ENCODE results near the gene ARHGAP6. TPM values are rescaled to one million over a fixed set of nuclear protein-coding genes. Genes with fewer than 3 reads are reported as not detected.

The ARHGAP6 gene
- total RNA-seq, 1 experiment from 2014 or later: 0.10 TPM

- TF ChIP-seq EZH2 (IDR thresholded peaks at IDR 0.05) (no peak), POLR2A (IDR thresholded peaks at IDR 0.05; ENCODE audit: borderline replicate concordance, extremely low read depth, insufficient read depth, insufficient read length) (no peak), FOSL1 (IDR thresholded peaks at IDR 0.05; ENCODE audit: low read depth) (no peak), SP1 (IDR thresholded peaks at IDR 0.05; ENCODE audit: low read depth) (no peak)
Measured at GRCh38 chrX:11597479-11597878, 68.2 kb downstream of the ARHGAP6 start (continued).

GRCh38 chrX:11591723-11592346 lies 73.9 kb downstream of the ARHGAP6 start:
- CTCF ChIA-PET: no interaction called here
- H3K79me2 ChIP-seq (ENCODE audit: insufficient read depth, low read length): no peaks in the 10 kb centered on the region
- ATAC-seq (no peak), DNase-seq (ENCODE audit: low read depth, low spot score) (no peak)
- RAD21 ChIA-PET (ENCODE audit: low non-redundant PET in 1 of 2, low total read pairs in 2 of 2, uncharacterized antibody in 2 of 2, unreplicated experiment in 2 of 2): no interaction called here
- POLR2A ChIA-PET: no interaction called here
- H3K27ac ChIP-seq (ENCODE audit: low read depth, low read length): no peak overlapping the region
- H3K4me2 ChIP-seq (ENCODE audit: low read length): no peak overlapping the region
- H3K27me3 ChIP-seq (ENCODE audit: insufficient read depth, low read length): no peaks in the 10 kb centered on the region
- H3K9me3 ChIP-seq (ENCODE audit: control insufficient read depth in 1 of 2, insufficient read depth in 1 of 2, low read depth in 1 of 2, low read length in 2 of 2): no peaks in the 10 kb centered on the region
- TF ChIP-seq JUND (IDR thresholded peaks at IDR 0.05): no peak
- TF ChIP-seq CEBPB (IDR thresholded peaks at IDR 0.05; ENCODE audit: low read depth): no peak
- TF ChIP-seq POLR2AphosphoS5 (IDR thresholded peaks at IDR 0.05; ENCODE audit: low read depth, low read length): no peak
- TF ChIP-seq ZBTB33 (IDR thresholded peaks at IDR 0.05; ENCODE audit: extremely low read depth, insufficient replicate concordance, low read length): no peak
- TF ChIP-seq ZNF274 (IDR thresholded peaks at IDR 0.05; ENCODE audit: low read depth, low read length): no peak
- no peak for TF ChIP-seq MAX (IDR thresholded peaks at IDR 0.05)
- no peak for TF ChIP-seq FOSL1 (IDR thresholded peaks at IDR 0.05; ENCODE audit: low read depth)
- no peak for TF ChIP-seq ELF1 (IDR thresholded peaks at IDR 0.05; ENCODE audit: borderline replicate concordance, low read depth)
- no peak for TF ChIP-seq EGR1 (IDR thresholded peaks at IDR 0.05; ENCODE audit: low read depth)
- no peak for TF ChIP-seq CTCF (IDR thresholded peaks at IDR 0.05 in 2 of 3, conservative IDR thresholded peaks at IDR 0.05 in 1 of 3; ENCODE audit: borderline replicate concordance in 1 of 3, insufficient read depth in 1 of 3, low read depth in 2 of 3, low read length in 2 of 3)
- TF ChIP-seq CBX3 (IDR thresholded peaks at IDR 0.05; ENCODE audit: low read depth): no peak
- no peak for TF ChIP-seq POLR2A (IDR thresholded peaks at IDR 0.05; ENCODE audit: borderline replicate concordance, extremely low read depth, insufficient read depth, insufficient read length)
- no peak for TF ChIP-seq REST (IDR thresholded peaks at IDR 0.05; ENCODE audit: low read depth)
- no peaks in the 10 kb centered on the region for H3K9me2 ChIP-seq (ENCODE audit: insufficient read depth)
- H3K9ac ChIP-seq (ENCODE audit: low read length): no peak overlapping the region
- H3K4me1 ChIP-seq (ENCODE audit: control insufficient read depth in 1 of 2, insufficient read depth in 2 of 2, low read length in 2 of 2): no peaks in the 10 kb centered on the region
- H3K36me3 ChIP-seq (ENCODE audit: control insufficient read depth in 1 of 2, insufficient read depth in 2 of 2, low read length in 2 of 2): no peaks in the 10 kb centered on the region
- intact Hi-C loops (cut with micrococcal nuclease): no loop called here
- no peaks in the 10 kb centered on the region for H4K20me1 ChIP-seq (ENCODE audit: insufficient read depth)
- no peak overlapping the region for H3K4me3 ChIP-seq (replicated peaks in 1 of 2; ENCODE audit: low read depth in 1 of 2, low read length in 2 of 2)
- BruUV-seq (replicated peaks): no TSS peak
- no peak overlapping the region for H2AFZ ChIP-seq (ENCODE audit: low read depth, low read length, poor library complexity, severe bottlenecking)

Measured in HCT116 (cell line).